Parathyroid adenoma (tissue), 2 donors: ENCODE data around the gene ACADM.

Experiments used
- H2AFZ ChIP-seq: fragments of 300-600 bp; sonication (generic); one replicate; pipeline ENCODE4 v1.7.0; 2017; ENCODE audit warnings: antibody characterized with exemption, mild to moderate bottlenecking
- H3K27ac ChIP-seq: fragments of 300-600 bp; sonication (generic); one replicate; pipeline ENCODE4 v1.7.0; 2017
- H3K27me3 ChIP-seq: fragments of 300-600 bp; sonication (generic); one replicate; pipeline ENCODE4 v1.7.0; 2017; ENCODE audit warnings: low read length; ENCODE audit not compliant: control insufficient read depth, insufficient read depth
- H3K36me3 ChIP-seq: fragments of 300-600 bp; sonication (generic); one replicate; pipeline ENCODE4 v1.7.0; 2017; ENCODE audit warnings: low read length; ENCODE audit not compliant: control insufficient read depth, insufficient read depth
- H3K4me1 ChIP-seq: fragments of 300-600 bp; sonication (generic); one replicate; pipeline ENCODE4 v1.7.0; 2017; ENCODE audit warnings: control low read depth
- H3K4me2 ChIP-seq: fragments of 300-600 bp; sonication (generic); one replicate; pipeline ENCODE4 v1.7.0; 2017; ENCODE audit warnings: low read length
- H3K4me3 ChIP-seq: fragments of 300-600 bp; sonication (generic); one replicate; pipeline ENCODE4 v1.7.0; 2017; ENCODE audit warnings: low read depth, low read length
- H3K79me2 ChIP-seq: fragments of 300-600 bp; sonication (generic); one replicate; pipeline ENCODE4 v1.7.0; 2017; ENCODE audit warnings: control low read depth
- H3K9ac ChIP-seq: fragments of 300-600 bp; sonication (generic); one replicate; pipeline ENCODE4 v1.7.0; 2017; ENCODE audit warnings: mild to moderate bottlenecking
- H3K9me3 ChIP-seq: fragments of 300-600 bp; sonication (generic); one replicate; pipeline ENCODE4 v1.7.0; 2017; ENCODE audit warnings: low read length; ENCODE audit not compliant: control insufficient read depth
- CTCF ChIP-seq: fragments of 300-600 bp; sonication (generic); IDR thresholded peaks from one replicate; pipeline ENCODE4 v1.7.0; 2017; ENCODE audit warnings: antibody characterized with exemption, mild to moderate bottlenecking
- donor health status: primary hyperparathyroidism.

Gene ACADM

DNA sequence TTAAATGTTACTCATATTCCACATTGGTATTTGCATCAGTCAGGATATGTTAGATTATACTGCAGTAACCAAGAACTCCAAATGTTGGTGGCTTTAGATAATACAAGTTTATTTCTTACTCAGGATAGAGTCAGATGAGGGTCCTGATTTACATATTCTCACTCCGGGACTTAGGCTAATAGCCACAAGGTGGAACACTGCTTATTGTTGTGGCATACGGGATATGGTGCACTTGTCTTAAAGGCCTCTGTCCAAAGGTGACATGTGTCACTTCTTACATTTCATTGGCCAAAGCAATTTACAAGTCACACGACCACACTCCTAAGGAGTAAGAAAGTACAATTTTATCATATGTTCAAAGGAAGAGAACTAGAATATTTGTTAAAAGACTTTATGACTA lies 28.5 kb upstream of the ACADM start:
- no peak overlapping the region for H2AFZ ChIP-seq

DNA sequence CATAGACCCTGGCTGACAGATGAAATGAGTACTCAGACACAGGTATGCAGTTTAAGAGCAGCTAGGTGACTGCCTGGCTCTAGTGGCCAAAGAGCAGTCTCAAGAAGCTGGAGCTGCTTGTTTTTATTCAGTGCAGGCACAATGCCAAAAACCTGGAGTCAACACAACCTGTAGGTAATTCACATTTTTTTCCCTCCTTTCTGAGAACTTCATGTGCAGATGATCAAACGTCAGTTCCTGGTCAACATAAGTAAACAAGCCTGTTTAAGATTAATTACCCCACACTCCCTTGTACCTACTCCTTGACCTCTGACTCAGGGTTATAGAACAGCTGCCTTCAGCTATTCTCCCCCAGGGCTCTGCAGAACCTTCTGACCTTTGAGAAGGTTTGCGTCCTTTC lies 17.3 kb upstream of the ACADM start:
- Histone ChIP-seq H3K36me3 (no peaks in the 10 kb centered on the region), H3K4me2 (no peak overlapping the region), H3K27me3 (no peaks in the 10 kb centered on the region), H3K4me3 (no peak overlapping the region), H3K9ac (no peak overlapping the region), H2AFZ (no peak overlapping the region), H3K79me2 (no peaks in the 10 kb centered on the region), H3K27ac (no peak overlapping the region), H3K9me3 (no peaks in the 10 kb centered on the region), H3K4me1 (no peaks in the 10 kb centered on the region)
- no peak for TF ChIP-seq CTCF

More for the DNA sequence above, 28.5 kb upstream of the ACADM start:
- no peak overlapping the region for H3K9ac ChIP-seq
- H3K9me3 ChIP-seq: no peaks in the 10 kb centered on the region
- no peaks in the 10 kb centered on the region for H3K36me3 ChIP-seq
- H3K4me2 ChIP-seq: no peak overlapping the region
- H3K27me3 ChIP-seq: no peaks in the 10 kb centered on the region
- H3K4me3 ChIP-seq: no peak overlapping the region
- no peak overlapping the region for H3K27ac ChIP-seq
- no peaks in the 10 kb centered on the region for H3K79me2 ChIP-seq
- no peak for TF ChIP-seq CTCF
- no peaks in the 10 kb centered on the region for H3K4me1 ChIP-seq

DNA sequence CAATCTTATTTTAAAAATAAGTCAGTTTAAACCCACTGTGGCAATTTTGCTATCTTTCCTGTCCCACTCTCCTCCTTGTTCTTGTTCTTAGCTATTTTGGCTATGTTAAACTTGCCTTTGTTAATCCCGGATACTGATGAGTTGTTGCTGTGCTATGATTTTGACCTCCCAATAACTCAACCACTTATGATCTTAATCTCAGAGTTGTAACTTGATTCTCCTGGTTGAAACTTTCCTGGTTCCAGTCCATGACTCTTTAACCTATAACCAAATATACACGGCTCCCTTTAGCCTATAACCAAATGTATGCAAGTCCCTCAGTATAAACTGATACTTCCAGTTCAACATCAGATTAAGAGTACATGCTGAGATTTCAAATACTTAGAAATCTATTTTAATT lies 15.6 kb upstream of the ACADM start:
- H3K9me3 ChIP-seq: no peaks in the 10 kb centered on the region
- no peaks in the 10 kb centered on the region for H3K36me3 ChIP-seq
- no peak overlapping the region for H3K27ac ChIP-seq
- TF ChIP-seq CTCF: no peak
- no peak overlapping the region for H3K4me3 ChIP-seq
- no peaks in the 10 kb centered on the region for H3K4me1 ChIP-seq
- no peak overlapping the region for H3K4me2 ChIP-seq
- no peak overlapping the region for H3K9ac ChIP-seq
- no peaks in the 10 kb centered on the region for H3K27me3 ChIP-seq
- no peaks in the 10 kb centered on the region for H3K79me2 ChIP-seq
- no peak overlapping the region for H2AFZ ChIP-seq

- Histone ChIP-seq H3K9me3 (no peaks in the 10 kb centered on the region), H3K4me1 (no peaks in the 10 kb centered on the region), H3K9ac (no peak overlapping the region), H3K4me2 (no peak overlapping the region), H2AFZ (no peak overlapping the region), H3K36me3 (no peaks in the 10 kb centered on the region), H3K79me2 (no peaks in the 10 kb centered on the region), H3K4me3 (no peak overlapping the region), H3K27me3 (no peaks in the 10 kb centered on the region), H3K27ac (no peak overlapping the region)
- TF ChIP-seq CTCF: no peak
Observed at GRCh38 chr1:75710832-75711231, 13.7 kb upstream of the ACADM start.

DNA sequence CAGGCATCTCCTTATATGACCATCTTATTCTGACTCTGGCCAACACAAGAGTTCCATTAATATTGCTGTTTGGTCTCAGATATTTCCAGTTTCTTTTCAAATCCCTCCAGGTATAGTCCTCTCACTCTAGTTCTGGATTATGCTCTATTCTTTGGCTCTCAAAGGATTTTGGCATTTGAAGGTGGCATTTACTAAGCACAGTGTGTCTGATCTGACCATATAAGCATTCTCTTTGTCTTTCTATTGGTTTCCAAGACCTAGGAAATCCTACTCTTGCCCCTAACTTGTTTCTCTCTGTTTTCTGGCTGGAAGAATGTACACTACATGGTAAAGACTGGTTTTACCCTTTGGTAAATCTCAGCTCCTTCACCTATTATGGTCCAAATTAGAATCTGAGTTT lies 12.7 kb upstream of the ACADM start:
- Histone ChIP-seq H3K79me2 (no peaks in the 10 kb centered on the region), H3K9me3 (no peaks in the 10 kb centered on the region), H3K4me3 (no peak overlapping the region), H3K4me1 (no peaks in the 10 kb centered on the region), H2AFZ (no peak overlapping the region), H3K27ac (no peak overlapping the region), H3K27me3 (no peaks in the 10 kb centered on the region), H3K36me3 (no peaks in the 10 kb centered on the region), H3K9ac (no peak overlapping the region), H3K4me2 (no peak overlapping the region)
- TF ChIP-seq CTCF: no peak
